ENCODE results near the gene FAM118A. TPM values are rescaled to one million over a fixed set of nuclear protein-coding genes. Genes with fewer than 3 reads are reported as not detected.

FAM118A gene
- total and polyA plus RNA-seq, 2 of the 8 experiments (the other 6 are each of a cell fraction or from before 2014, with no cell fraction given): 8.5 to 18.6 TPM

- TF ChIP-seq NANOG (IDR thresholded peaks at IDR 0.05; ENCODE audit: insufficient read depth, low read depth, low read length, poor library complexity, severe bottlenecking) (no peak), EP300 (IDR thresholded peaks at IDR 0.05; ENCODE audit: borderline replicate concordance in 1 of 2, low read depth in 2 of 2, low read length in 2 of 2) (no peak), HDAC6 (IDR thresholded peaks at IDR 0.05; ENCODE audit: low read depth, low read length) (no peak), CBX8 (IDR thresholded peaks at IDR 0.05; ENCODE audit: borderline replicate concordance, low read depth, low read length) (no peak), CBX5 (IDR thresholded peaks at IDR 0.05; ENCODE audit: low read depth, low read length) (no peak), SRF (IDR thresholded peaks at IDR 0.05; ENCODE audit: low read depth, low read length) (no peak), CTBP2 (IDR thresholded peaks at IDR 0.05; ENCODE audit: borderline replicate concordance, insufficient read depth, insufficient read length, low read length) (no peak), SIN3A (conservative IDR thresholded peaks at IDR 0.05 in 1 of 2, IDR thresholded peaks at IDR 0.05 in 1 of 2; ENCODE audit: low read depth in 1 of 2, low read length in 2 of 2) (no peak)
Observed at GRCh38 chr22:45262195-45262930, 47.4 kb upstream of the FAM118A start (continued).
